MM.1S (cell line): ENCODE measurements around the gene KLK8.

Source experiments
- DNase-seq: peaks from one replicate; pipeline ENCODE4 v3.0.0-alpha.2; 2015
- H2AFZ ChIP-seq: fragments of 300-600 bp; sonication (generic); 2 replicates; pipeline ENCODE4 v1.6.0; 2016; ENCODE audit warnings: antibody characterized with exemption, low read length
- H3F3A ChIP-seq: fragments of 300-600 bp; sonication (generic); 2 replicates; pipeline ENCODE4 v1.6.1; 2016; ENCODE audit warnings: mild to moderate bottlenecking, antibody characterized with exemption, low read length, moderate library complexity, mixed read lengths; ENCODE audit not compliant: insufficient read depth
- H3K27ac ChIP-seq: fragments of 300-600 bp; sonication (generic); 2 replicates; pipeline ENCODE4 v1.5.1; 2016; ENCODE audit warnings: mild to moderate bottlenecking, low read length
- H3K27me3 ChIP-seq: fragments of 300-600 bp; sonication (generic); replicated peaks from 2 replicates; pipeline ENCODE4 v1.6.0; 2016; ENCODE audit warnings: low read length; ENCODE audit not compliant: insufficient read depth
- H3K36me3 ChIP-seq: fragments of 300-600 bp; sonication (generic); replicated peaks from 2 replicates; pipeline ENCODE4 v1.6.1; 2016; ENCODE audit warnings: mild to moderate bottlenecking, low read length, mixed read lengths; ENCODE audit not compliant: insufficient read depth
- H3K4me1 ChIP-seq: fragments of 300-600 bp; sonication (generic); 2 replicates; pipeline ENCODE4 v1.6.1; 2016; ENCODE audit warnings: low read length, mixed read lengths
- H3K4me2 ChIP-seq: fragments of 300-600 bp; sonication (generic); 2 replicates; pipeline ENCODE4 v1.6.0; 2016; ENCODE audit warnings: low read depth, low read length
- H3K4me3 ChIP-seq: fragments of 300-600 bp; sonication (generic); 2 replicates; pipeline ENCODE4 v1.5.1; 2016; ENCODE audit warnings: low read length, mixed read lengths
- H3K79me2 ChIP-seq: fragments of 300-600 bp; sonication (generic); 2 replicates; pipeline ENCODE4 v1.6.1; 2016; ENCODE audit warnings: mixed run types, low read length, mixed read lengths
- H3K9ac ChIP-seq: fragments of 300-600 bp; sonication (generic); 2 replicates; pipeline ENCODE4 v1.6.1; 2016; ENCODE audit warnings: low read length, mixed read lengths
- H3K9me2 ChIP-seq: fragments of 300-600 bp; sonication (generic); replicated peaks from 2 replicates; pipeline ENCODE4 v1.6.1; 2016; ENCODE audit warnings: mild to moderate bottlenecking, low read length, mixed read lengths; ENCODE audit not compliant: insufficient read depth
- H3K9me3 ChIP-seq: fragments of 300-600 bp; sonication (generic); replicated peaks from 2 replicates; pipeline ENCODE4 v1.6.1; 2016; ENCODE audit warnings: mild to moderate bottlenecking, low read length, mixed read lengths; ENCODE audit not compliant: insufficient read depth
- H4K20me1 ChIP-seq: fragments of 300-600 bp; sonication (generic); 2 replicates; pipeline ENCODE4 v1.6.1; 2016; ENCODE audit warnings: mild to moderate bottlenecking, low read length, moderate library complexity, mixed read lengths; ENCODE audit not compliant: insufficient read depth
- EZH2 ChIP-seq: fragments of 300-600 bp; sonication (generic); optimal IDR thresholded peaks from 2 replicates; pipeline ENCODE3; 2017; ENCODE audit warnings: low read depth, mild to moderate bottlenecking, antibody characterized with exemption, low read length, mixed read lengths
- EZH2phosphoT487 ChIP-seq: fragments of 300-600 bp; sonication (generic); IDR thresholded peaks from 2 replicates; pipeline ENCODE4 v1.6.1; 2018; ENCODE audit warnings: antibody characterized with exemption, low read length
- TF ChIP-seq, protein P1 (sequence below): fragments of 300-600 bp; sonication (generic); IDR thresholded peaks from 2 replicates; pipeline ENCODE4 v1.5.1; 2016; ENCODE audit warnings: antibody characterized with exemption, low read length, mixed read lengths

Gene KLK8

DNA sequence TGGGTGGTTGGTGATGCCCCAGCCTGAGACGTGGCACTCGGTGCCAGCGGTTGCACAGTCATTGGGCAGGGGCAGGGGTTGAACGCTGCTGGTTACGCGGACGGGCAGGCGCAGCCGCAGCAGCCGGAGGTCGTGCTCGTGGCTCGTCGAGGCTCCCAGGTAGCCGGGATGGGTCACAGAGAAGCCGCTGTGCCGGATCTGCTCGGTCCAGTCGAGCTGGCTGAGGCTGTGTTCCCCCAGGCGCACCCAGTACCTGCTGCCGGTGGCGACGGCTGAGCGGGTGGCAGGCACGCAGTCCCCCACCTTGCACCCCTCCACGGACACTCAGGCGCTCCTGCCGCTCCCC, 30.4 kb upstream of the KLK8 start:
- Histone ChIP-seq H4K20me1 (no peaks in the 10 kb centered on the region), H2AFZ (no peak overlapping the region), H3K9me2 (no peaks in the 10 kb centered on the region), H3K36me3 (no peaks in the 10 kb centered on the region), H3K4me1 (no peaks in the 10 kb centered on the region), H3K27me3 (peaks cover 10% of the 10 kb centered on the region), H3K27ac (no peak overlapping the region), H3K9me3 (no peaks in the 10 kb centered on the region), H3K79me2 (no peaks in the 10 kb centered on the region), H3K9ac (no peak overlapping the region), H3K4me2 (no peak overlapping the region), H3K4me3 (no peak overlapping the region), H3F3A (no peaks in the 10 kb centered on the region)
- TF ChIP-seq EZH2phosphoT487 (no peak), EZH2 (no peak)
- TF ChIP-seq, protein P1, sequence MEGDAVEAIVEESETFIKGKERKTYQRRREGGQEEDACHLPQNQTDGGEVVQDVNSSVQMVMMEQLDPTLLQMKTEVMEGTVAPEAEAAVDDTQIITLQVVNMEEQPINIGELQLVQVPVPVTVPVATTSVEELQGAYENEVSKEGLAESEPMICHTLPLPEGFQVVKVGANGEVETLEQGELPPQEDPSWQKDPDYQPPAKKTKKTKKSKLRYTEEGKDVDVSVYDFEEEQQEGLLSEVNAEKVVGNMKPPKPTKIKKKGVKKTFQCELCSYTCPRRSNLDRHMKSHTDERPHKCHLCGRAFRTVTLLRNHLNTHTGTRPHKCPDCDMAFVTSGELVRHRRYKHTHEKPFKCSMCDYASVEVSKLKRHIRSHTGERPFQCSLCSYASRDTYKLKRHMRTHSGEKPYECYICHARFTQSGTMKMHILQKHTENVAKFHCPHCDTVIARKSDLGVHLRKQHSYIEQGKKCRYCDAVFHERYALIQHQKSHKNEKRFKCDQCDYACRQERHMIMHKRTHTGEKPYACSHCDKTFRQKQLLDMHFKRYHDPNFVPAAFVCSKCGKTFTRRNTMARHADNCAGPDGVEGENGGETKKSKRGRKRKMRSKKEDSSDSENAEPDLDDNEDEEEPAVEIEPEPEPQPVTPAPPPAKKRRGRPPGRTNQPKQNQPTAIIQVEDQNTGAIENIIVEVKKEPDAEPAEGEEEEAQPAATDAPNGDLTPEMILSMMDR, result no peak
- no peak for DNase-seq

DNA sequence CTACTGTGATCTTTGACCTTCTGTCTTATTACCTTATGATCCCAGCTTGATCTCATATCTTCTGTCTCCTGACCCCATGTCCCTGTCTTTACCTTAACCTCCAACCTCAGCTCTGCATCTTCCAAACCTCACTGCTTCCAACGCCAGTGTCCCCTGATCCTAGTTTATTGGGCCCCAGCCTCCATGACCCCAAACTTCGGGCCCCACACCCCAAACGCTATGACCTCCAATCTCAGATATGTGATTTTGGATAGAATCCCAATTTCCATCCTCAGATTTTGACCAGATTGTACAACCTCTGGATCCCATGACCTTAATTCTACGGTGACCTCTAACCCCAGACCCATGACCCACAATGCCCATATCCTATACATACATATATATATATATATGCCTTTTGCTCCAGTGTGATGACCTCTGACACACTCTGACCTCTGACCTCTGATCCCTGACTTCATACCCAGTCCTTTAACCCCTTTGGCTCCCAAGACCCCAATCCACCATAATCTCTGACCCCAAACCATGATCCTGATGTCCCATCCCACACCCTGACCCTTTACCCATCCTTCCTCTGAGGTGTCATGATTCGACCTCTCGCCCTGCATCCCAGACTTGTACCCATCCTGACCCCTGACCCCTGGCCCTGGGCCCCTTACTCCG, 29.9 kb upstream of the KLK8 start:
- peaks cover 10% of the 10 kb centered on the region for H3K27me3 ChIP-seq
- H3K27ac ChIP-seq, result no peak overlapping the region
- no peak overlapping the region for H3K4me2 ChIP-seq
- no peak for TF ChIP-seq EZH2
- TF ChIP-seq EZH2phosphoT487, result no peak
- TF ChIP-seq, protein P1, result no peak
- no peak overlapping the region for H3K9ac ChIP-seq
- H3K36me3 ChIP-seq, result no peaks in the 10 kb centered on the region
- H3K4me3 ChIP-seq, result no peak overlapping the region
- H3K4me1 ChIP-seq, result no peaks in the 10 kb centered on the region
- no peaks in the 10 kb centered on the region for H3K9me2 ChIP-seq
- no peaks in the 10 kb centered on the region for H3F3A ChIP-seq
- DNase-seq, result no peak
- H3K79me2 ChIP-seq, result no peaks in the 10 kb centered on the region
- no peaks in the 10 kb centered on the region for H4K20me1 ChIP-seq
- H3K9me3 ChIP-seq, result no peaks in the 10 kb centered on the region
- no peak overlapping the region for H2AFZ ChIP-seq

DNA sequence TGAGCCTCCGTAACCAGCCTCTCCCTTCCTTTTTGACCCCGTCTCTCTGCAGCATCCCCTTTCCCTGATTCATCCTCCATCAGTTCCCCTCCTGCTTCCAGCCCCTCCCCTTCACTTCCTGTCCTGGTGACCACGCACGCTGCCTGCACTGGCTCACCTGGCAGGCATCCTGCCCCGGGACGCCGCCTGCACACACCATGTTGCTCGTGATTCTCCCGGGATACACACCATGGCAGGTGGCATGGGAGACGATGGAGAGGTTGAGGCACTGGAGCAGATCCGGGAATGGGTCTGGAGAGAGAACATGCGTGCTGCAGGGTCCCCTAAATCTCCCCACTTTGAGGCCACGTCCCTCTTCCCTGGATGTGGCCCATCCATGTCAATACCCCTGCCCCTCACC, 29.2 kb upstream of the KLK8 start:
- no peaks in the 10 kb centered on the region for H4K20me1 ChIP-seq
- TF ChIP-seq EZH2phosphoT487, result no peak
- TF ChIP-seq EZH2, result no peak
- TF ChIP-seq, protein P1, result no peak
- H3K4me3 ChIP-seq, result no peak overlapping the region
- no peaks in the 10 kb centered on the region for H3K9me2 ChIP-seq
- no peaks in the 10 kb centered on the region for H3K36me3 ChIP-seq
- no peak overlapping the region for H3K4me2 ChIP-seq
- H3K4me1 ChIP-seq, result no peaks in the 10 kb centered on the region
- no peak overlapping the region for H2AFZ ChIP-seq
- no peaks in the 10 kb centered on the region for H3K79me2 ChIP-seq
- no peak overlapping the region for H3K9ac ChIP-seq
- DNase-seq, result no peak
- no peaks in the 10 kb centered on the region for H3K9me3 ChIP-seq
- no peak overlapping the region for H3K27ac ChIP-seq
- H3K27me3 ChIP-seq, result peaks cover 10% of the 10 kb centered on the region
- H3F3A ChIP-seq, result no peaks in the 10 kb centered on the region
